HepG2 (cell line): Measurements from ENCODE around the gene KLHL17. TPM values are rescaled to one million over a fixed set of nuclear protein-coding genes. Genes with fewer than 3 reads are reported as not detected.

ENCODE experiments used
- ATF1 ChIP-seq: IDR thresholded peaks from 2 replicates; pipeline ENCODE4 v1.6.1; 2016; ENCODE audit warnings: mild to moderate bottlenecking, control low read depth
- ATF6 ChIP-seq: sonication (generic); formaldehyde crosslinking; conservative IDR thresholded peaks from 2 replicates; pipeline ENCODE4 v1.4.0; 2020; ENCODE audit warnings: missing genetic modification reagents
- GMEB1 ChIP-seq: sonication (generic); formaldehyde crosslinking; IDR thresholded peaks from 2 replicates; pipeline ENCODE4 v1.5.1; 2020; ENCODE audit warnings: missing genetic modification reagents, mild to moderate bottlenecking, borderline replicate concordance
- RARG ChIP-seq: sonication (generic); formaldehyde crosslinking; IDR thresholded peaks from 2 replicates; pipeline ENCODE4 v1.4.0; 2020; ENCODE audit warnings: low read depth, mild to moderate bottlenecking, missing genetic modification reagents
- ZBTB20 ChIP-seq: sonication (generic); formaldehyde crosslinking; IDR thresholded peaks from 2 replicates; pipeline ENCODE4 v1.8.1; 2023; ENCODE audit warnings: missing genetic modification reagents, low read depth, mild to moderate bottlenecking, borderline replicate concordance
- ZNF367 ChIP-seq: sonication (generic); formaldehyde crosslinking; IDR thresholded peaks from 2 replicates; pipeline ENCODE4 v1.4.0; 2020; ENCODE audit warnings: missing genetic modification reagents, borderline replicate concordance
- ZNF503 ChIP-seq: sonication (generic); formaldehyde crosslinking; IDR thresholded peaks from 2 replicates; pipeline ENCODE4 v1.4.0; 2020; ENCODE audit warnings: missing genetic modification reagents
- ZNF605 ChIP-seq: sonication (generic); formaldehyde crosslinking; IDR thresholded peaks from 2 replicates; pipeline ENCODE4 v1.8.0; 2022; ENCODE audit warnings: mild to moderate bottlenecking, missing genetic modification reagents
- polyA plus RNA-seq, 8 experiments: library from polyadenylated mRNA; depleted of rRNA in 3 of 8; stranded (reverse) in 7 of 8; unstranded in 1 of 8; fragments of >200 nt; fragmentation: Illumina TruSeq in 4 of 8; extraction: Trizol in 4 of 8; gene quantifications; 2 replicates each; pipeline versions ENCODE4 v1.2.1 to v1.2.3, GENCODE V29; 2011 to 2016; ENCODE audit warnings: low read depth in 4 of 8, missing spikeins in 1 of 8, mixed read lengths in 1 of 8; ENCODE audit not compliant: insufficient read depth in 1 of 8
- total RNA-seq, 5 experiments: library from RNA; depleted of rRNA; stranded (reverse); fragments of >200 nt; fragmentation: Illumina TruSeq; extraction: Trizol; gene quantifications; 2 replicates each; pipeline ENCODE4 v1.2.3, GENCODE V29; 2016; ENCODE audit warnings: low read depth in 1 of 5
- TF ChIP-seq, protein P1 (sequence below), 2 experiments: fragments of 450-650 bp in 1 of 2; sonication (generic) in 1 of 2; formaldehyde crosslinking in 1 of 2; IDR thresholded peaks; 2 replicates each; pipeline versions ENCODE4 v1.6.1 to v1.8.0; 2016 to 2022; ENCODE audit warnings: antibody characterized with exemption in 1 of 2, mild to moderate bottlenecking in 1 of 2, missing genetic modification reagents in 1 of 2
- TF ChIP-seq, protein P2 (sequence below): sonication (generic); formaldehyde crosslinking; IDR thresholded peaks from 2 replicates; pipeline ENCODE4 v1.5.1; 2020; ENCODE audit warnings: missing genetic modification reagents, mild to moderate bottlenecking, borderline replicate concordance

Gene KLHL17
- total and polyA plus RNA-seq, 2 of the 13 experiments (the other 11 are each of a cell fraction or from before 2014, with no cell fraction given) = 9.3 to 24.7 TPM

GRCh38 chr1:1000357-1001056 is 40.1 kb downstream of the KLHL17 start (continued):
- TF ChIP-seq, protein P1, sequence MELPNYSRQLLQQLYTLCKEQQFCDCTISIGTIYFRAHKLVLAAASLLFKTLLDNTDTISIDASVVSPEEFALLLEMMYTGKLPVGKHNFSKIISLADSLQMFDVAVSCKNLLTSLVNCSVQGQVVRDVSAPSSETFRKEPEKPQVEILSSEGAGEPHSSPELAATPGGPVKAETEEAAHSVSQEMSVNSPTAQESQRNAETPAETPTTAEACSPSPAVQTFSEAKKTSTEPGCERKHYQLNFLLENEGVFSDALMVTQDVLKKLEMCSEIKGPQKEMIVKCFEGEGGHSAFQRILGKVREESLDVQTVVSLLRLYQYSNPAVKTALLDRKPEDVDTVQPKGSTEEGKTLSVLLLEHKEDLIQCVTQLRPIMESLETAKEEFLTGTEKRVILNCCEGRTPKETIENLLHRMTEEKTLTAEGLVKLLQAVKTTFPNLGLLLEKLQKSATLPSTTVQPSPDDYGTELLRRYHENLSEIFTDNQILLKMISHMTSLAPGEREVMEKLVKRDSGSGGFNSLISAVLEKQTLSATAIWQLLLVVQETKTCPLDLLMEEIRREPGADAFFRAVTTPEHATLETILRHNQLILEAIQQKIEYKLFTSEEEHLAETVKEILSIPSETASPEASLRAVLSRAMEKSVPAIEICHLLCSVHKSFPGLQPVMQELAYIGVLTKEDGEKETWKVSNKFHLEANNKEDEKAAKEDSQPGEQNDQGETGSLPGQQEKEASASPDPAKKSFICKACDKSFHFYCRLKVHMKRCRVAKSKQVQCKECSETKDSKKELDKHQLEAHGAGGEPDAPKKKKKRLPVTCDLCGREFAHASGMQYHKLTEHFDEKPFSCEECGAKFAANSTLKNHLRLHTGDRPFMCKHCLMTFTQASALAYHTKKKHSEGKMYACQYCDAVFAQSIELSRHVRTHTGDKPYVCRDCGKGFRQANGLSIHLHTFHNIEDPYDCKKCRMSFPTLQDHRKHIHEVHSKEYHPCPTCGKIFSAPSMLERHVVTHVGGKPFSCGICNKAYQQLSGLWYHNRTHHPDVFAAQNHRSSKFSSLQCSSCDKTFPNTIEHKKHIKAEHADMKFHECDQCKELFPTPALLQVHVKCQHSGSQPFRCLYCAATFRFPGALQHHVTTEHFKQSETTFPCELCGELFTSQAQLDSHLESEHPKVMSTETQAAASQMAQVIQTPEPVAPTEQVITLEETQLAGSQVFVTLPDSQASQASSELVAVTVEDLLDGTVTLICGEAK (IDR thresholded peaks at IDR 0.05) = no peak
- TF ChIP-seq, protein P1 (CRISPR knock-in tag; IDR thresholded peaks at IDR 0.05) = peak; percentile 69; the same call in 1 of the 2 replicates
- TF ChIP-seq ZBTB20 (CRISPR knock-in tag) = no peak
- peak; percentile 81 for TF ChIP-seq ZNF605
- peak; percentile 94 for TF ChIP-seq ATF1
- TF ChIP-seq, protein P2, sequence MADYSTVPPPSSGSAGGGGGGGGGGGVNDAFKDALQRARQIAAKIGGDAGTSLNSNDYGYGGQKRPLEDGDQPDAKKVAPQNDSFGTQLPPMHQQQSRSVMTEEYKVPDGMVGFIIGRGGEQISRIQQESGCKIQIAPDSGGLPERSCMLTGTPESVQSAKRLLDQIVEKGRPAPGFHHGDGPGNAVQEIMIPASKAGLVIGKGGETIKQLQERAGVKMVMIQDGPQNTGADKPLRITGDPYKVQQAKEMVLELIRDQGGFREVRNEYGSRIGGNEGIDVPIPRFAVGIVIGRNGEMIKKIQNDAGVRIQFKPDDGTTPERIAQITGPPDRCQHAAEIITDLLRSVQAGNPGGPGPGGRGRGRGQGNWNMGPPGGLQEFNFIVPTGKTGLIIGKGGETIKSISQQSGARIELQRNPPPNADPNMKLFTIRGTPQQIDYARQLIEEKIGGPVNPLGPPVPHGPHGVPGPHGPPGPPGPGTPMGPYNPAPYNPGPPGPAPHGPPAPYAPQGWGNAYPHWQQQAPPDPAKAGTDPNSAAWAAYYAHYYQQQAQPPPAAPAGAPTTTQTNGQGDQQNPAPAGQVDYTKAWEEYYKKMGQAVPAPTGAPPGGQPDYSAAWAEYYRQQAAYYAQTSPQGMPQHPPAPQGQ (CRISPR knock-in tag) = no peak
- TF ChIP-seq RARG (CRISPR knock-in tag) = no peak; the same call in 1 of the 2 replicates
- peak; percentile 67; the same call in 1 of the 2 replicates for TF ChIP-seq ZNF367 (CRISPR knock-in tag)
- peak; percentile 54; the same call in 1 of the 2 replicates for TF ChIP-seq ZNF503 (CRISPR knock-in tag)
- TF ChIP-seq GMEB1 (CRISPR knock-in tag) = peak; percentile 85
- TF ChIP-seq ATF6 = 0 out of 2 replicates have a peak, but pooled peaks have one; percentile 54
